Iris pigment epithelial cell (primary cell): ENCODE measurements around the gene GTF2F2.
"Not testable (repeated sequence)": the region's sequence is repeated elsewhere in the genome, so short reads cannot be mapped to it uniquely, and the experiment has no call there.

Experiments
- DNase-seq: peaks from one replicate; pipeline ENCODE4 v3.0.0-alpha.2; 2011; ENCODE audit warnings: low read depth

The GTF2F2 gene

DNA sequence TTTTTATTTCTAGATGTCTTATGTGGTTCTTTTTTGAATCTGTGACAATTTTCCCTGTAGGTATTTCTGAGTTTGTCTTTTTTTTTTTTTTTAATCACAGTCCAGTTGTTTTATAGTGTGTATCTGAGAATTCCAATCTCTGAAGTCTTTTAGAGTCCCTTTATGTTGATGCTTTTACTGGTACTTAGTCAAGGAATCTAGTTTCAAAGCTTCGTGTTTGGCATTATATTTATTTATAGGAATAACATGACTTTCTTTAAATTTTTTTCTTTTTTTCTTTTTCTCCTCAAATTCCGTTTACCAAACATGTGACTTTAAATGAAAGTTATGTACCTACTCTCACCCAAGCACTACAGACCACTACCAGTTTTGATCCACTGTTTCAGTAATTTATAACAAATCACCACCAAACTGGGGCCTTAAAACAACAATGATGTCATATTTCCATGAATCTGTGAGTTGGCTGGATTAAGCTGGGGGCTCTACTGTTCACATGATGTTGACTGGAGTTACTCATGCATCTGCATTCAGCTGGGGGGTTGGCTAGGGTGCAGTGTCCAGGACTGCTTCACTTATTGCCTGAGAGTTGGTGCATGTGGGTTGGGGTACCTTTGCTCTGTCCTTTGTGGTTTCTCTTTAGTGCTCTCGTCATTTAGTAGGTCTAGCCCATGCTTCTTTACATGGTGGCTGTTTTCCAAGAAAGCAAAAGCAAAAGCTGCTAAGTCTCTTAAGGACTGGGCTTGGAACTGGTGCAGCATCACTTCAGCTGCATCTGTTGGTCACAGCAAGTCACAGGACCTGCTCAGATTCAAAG is 58.2 kb downstream of the GTF2F2 start:
- DNase-seq = peak; percentile 95

DNA sequence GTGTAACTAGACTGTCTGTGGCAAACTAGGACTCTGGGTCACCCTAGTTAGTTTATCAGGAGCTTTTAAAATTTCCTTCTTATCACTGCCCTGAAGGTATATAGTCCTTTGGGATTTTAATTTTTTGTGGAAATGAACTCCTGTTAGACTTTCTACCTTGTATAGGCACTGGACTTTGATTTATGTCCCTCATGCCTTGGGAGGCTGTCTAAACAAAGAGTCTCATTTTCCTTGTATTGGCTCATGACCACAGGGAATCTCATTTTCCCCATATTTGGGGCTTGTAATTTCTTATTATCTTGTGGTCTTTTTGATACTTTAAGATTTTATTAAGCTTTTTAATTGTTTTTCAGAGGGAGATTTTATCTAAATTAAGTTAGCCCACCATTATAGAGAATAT is 59.1 kb downstream of the GTF2F2 start:
- DNase-seq = no peak

DNA sequence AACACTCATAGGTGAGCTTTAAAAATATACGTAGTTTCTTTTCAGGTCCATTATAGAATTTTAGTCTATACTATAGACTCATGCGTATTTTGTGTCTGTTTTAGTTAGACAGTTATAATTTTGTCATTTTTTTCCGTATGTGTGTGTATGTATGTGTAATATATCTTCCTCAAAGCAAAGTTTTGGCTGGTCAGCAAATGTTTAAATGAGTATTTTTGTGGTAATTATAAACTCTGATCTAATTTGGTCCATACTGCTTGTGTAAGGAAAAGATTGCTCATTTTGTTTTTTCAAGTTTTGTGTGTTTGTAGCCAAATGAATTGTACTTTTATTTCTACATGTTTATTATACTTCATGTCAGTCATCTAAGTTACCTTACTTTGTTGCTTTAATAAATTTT is 60.0 kb downstream of the GTF2F2 start:
- DNase-seq = no peak

DNA sequence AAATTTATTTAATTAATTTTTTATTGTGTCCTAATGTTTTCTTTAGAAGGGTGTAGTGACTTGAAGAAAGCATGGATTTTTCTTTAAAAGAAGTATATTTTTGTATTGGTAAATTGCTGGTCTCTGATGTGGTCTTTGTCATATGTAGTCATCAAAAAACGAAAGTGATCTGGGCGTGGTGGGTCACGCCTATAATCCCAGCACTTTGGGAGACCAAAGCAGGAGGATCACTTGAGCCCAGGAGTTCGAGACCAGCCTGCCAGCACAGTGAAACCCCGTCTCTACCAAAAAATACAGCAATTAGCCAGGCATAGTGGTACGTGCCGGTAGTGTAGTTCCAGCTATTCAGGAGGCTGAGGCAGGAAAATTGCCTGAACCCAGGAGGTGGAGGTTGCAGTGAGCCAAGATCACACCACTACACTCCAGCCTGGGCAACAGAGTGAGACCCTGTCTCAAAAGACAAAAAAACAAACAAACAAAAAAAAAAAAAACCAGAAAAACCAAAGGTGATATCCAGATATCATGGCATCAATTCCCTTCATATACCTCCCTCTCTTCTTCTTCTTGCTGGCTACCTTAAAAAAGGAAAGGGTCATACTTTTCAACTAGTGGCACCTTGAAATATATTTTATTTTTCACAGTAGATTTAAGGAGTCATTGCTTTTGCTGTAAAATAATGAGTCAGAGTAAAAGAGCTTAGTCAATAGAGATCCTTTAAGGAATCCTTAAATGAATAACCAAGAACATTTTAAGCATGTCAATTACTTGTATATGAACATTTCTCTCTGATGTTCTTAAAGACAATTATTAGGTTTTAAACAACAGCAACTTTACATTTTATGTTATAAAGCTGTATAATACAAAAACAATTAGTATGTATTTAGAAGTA is 60.6 kb downstream of the GTF2F2 start:
- peak; percentile 34 for DNase-seq

DNA sequence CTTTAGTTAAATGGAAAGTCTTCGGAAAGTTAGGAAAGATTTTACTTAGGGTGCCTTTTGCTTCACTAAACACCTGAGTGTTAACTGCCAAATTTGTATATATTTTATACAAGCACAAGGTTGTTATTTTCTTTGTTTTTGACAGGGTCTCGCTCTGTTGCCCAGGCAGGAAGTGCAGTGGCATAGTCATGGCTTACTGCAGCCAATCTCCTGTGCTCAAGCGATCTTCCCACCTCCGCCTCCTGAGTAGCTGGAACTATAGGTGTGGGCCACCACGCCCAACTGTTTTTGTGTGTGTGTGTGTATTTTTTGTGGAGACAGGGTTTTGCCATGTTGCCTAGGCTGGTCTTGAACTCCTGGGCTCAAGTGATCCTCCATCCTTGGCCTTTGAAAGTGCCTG is 64.4 kb downstream of the GTF2F2 start:
- no peak for DNase-seq

DNA sequence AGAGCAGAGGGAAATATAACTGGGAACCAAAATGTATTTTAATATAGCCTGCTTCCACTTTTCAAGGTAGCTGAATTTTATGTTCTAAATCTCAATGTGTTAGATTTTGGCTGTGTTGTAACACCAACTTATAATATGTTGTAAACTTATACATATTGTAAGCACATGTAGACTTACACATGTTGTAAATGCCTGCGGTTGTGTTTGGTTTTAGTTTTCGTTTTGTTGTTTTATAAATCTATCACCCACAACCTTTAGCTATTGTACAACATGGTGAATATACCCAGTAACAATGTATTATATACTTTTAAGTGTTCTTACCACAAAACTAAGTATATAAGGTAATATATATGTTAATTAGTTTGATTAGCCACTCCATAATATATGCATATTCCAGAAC is 65.0 kb downstream of the GTF2F2 start:
- DNase-seq = no peak

DNA sequence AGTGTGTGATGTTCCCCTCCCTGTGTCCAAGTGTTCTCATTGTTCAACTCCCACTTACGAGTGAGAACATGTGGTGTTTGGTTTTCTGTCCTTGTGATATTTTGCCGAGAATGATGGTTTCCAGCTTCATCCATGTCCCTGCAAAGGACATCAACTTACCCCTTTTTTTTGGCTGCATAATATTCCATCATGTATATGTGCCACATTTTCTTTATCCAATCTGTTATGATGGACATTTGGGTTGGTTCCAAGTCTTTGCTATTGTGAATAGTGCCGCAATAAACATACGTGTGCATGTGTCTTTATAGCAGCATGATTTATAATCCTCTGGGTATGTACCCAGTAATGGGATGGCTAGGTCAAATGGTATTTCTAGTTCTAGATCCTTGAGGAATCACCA is 68.8 kb downstream of the GTF2F2 start:
- not testable (repeated sequence) for DNase-seq

DNA sequence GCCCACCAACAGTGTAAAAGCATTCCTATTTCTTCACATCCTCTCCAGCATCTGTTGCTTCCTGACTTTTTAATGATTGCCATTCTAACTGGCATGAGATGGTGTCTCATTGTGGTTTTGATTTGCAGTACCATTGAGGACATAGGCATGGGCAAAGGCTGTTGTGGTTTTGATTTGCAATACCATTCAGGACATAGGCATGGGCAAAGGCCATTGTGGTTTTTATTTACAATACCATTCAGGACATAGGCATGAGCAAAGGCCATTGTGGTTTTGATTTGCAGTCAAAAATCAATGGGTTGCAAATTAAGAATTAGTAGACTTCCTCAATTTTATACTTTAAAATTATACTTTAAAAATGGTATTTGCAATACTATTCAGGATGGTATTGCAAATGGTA is 69.2 kb downstream of the GTF2F2 start:
- peak; percentile 37 for DNase-seq

DNA sequence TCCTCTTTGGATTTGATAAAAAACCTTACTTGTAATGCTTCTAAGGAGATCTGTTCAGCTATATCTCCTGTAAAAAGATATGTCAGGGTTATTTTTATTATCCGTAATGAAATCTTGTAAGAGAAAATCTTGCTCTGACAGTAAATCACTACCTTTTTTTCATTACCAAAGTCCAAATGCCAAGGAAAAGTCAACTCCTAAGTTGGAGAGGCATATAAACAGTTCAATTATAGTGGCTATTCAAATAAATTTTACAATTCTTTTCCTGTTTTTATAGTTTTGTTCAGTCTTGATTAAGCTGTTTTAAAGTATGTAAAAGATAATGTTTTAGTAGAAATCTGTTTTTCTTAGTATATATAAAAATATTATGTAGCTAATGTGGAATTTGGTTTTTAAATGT is 71.6 kb downstream of the GTF2F2 start:
- no peak for DNase-seq

DNA sequence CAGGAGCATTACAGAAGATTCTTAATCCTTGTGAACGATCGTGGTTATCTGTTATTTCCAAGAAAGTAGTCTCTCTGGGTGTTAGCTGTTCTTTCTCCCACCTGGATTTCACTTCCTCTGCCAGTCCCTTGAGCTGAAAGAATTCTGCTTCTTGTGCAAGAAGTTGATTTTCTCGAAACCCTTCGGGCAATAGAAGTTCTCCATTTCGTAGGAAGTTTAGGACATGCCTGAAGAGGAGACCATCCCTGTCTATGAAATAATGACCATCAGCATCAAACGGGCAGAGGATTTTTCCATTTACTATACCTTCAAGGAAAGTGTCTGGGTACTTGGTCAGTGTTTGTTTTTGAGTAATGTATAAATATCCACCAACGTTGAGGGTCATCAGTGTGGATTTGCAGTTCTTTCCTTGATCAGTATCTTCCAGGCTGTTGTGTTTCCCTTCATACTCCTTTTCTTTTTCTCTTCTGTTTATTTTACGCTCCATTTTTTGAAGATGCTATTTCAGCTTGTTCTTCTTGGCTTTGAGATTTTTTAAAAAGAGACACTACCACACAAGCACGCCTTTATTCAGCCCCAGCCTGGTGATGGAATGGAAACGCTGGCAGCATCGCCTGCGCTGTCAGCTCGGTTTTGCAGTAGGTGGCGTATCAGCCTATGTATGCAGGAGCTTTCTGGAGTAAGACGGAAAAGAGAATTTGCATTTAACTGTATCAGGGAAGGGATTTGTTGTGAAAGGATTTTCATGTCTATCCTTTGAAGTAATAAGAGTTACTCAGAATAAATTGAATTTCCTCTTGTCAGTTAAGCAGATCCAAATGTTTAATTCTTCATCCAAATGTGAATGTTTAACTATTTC is 74.0 kb downstream of the GTF2F2 start:
- peak; percentile 69 for DNase-seq

DNA sequence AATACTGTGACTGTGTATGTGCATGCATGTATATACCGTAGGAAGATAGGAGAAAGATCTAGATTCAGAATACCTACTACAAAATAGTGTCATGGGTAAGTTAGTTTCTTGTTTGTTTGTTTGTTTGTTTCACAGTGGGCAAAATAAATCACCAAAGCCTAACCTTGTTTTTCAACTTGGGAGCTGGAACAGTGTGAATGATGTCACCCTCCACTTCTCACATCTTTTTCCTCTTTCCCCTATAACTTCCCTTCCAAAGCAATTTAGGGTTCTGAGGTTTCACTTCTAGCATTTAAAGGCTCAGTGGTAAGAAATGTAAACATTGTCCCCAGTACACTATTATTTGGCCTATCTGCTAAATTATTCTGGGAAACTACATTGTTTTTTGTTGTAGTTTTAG is 75.1 kb downstream of the GTF2F2 start:
- DNase-seq = peak; percentile 33

DNA sequence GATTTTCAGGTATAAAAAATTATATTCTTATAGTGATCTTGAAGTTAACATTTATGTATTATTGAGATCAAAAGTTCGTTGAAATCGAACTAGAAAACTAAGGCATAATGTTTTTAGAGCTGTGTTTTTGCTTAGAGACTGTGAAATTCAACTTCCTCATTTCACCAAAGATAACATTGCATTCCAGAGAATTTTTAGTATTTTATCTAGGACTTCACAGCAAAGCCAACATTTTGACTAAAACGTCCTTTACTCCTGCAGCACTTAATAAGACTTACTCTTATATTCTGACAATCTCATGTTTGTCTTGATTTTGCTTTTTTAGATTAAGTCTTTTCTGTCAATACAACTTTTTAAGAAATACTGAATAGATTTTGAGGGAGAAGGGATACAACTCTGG is 75.8 kb downstream of the GTF2F2 start:
- DNase-seq = no peak

DNA sequence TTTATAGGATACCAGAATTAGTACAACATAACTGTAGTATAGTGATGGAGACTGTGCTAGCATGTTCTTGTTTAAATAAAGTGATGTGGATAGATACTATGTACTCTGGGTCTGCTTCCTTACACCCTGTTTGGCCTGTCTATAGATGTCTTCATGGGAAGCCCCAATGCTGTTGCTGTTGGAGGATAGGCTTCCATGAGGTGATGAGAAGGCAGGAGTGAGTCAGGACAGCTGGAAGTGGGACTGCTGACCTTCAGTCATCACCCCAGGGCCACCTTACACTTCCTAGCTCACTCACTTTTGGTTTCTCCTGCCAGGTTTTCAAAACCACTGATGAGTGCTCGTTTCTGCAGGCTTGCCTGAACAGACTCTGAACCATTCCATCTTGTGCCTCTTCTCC is 76.3 kb downstream of the GTF2F2 start:
- peak; percentile 66 for DNase-seq

DNA sequence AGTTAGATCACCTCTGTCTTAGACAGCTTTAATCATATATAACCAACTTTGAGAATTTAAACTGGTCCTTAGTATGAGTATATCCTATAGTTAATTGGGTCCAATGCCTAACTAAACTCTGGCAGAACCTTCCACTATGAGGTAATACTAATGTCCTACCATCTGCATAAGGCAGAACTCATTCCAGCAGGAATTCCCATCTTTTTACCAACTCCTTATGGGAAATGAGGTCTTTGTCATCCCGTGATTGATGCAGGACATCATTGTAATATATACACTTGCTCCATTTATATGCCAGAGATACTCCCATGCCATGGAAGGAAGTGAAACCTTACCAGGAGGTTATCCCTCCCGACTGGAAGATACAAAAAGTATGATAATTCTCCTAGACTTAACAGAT is 77.7 kb downstream of the GTF2F2 start:
- no peak for DNase-seq

DNA sequence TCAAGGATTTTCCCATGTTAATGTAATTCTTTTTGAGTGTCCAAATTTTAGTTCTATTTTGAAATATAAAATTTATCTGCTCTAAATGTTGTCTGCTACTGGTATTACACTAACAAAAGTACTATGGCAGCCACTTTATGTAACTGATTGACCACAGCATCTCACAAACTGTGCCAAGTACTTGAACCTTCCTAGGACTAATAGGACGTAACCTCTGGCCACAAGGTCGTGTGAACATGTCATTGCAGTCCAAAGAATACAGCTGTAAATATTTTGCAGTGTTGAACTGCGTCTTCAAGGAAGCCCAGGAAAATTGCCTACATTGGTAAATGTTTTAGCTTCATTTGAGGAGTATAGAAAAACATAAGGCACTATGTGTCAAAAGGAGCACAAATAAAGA is 78.6 kb downstream of the GTF2F2 start:
- DNase-seq = no peak

DNA sequence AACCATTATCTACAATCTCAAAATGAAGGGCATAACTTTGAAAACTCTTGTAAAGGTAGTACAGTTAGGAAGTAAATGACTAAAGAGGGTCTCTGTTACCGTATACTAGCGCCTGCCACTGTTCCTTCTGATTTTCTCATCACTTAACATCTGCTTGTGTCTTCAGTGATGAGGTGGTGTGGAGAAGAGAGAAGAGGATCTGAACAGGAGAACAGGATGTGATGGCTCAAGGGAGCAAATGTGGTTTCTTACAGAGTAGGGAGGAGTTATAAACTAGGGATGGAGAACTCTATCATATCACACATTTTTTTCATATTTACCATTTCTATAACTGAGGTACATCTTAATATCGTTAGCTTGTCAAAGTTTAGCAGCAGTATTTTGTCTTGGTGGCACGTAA is 79.4 kb downstream of the GTF2F2 start:
- DNase-seq = no peak

DNA sequence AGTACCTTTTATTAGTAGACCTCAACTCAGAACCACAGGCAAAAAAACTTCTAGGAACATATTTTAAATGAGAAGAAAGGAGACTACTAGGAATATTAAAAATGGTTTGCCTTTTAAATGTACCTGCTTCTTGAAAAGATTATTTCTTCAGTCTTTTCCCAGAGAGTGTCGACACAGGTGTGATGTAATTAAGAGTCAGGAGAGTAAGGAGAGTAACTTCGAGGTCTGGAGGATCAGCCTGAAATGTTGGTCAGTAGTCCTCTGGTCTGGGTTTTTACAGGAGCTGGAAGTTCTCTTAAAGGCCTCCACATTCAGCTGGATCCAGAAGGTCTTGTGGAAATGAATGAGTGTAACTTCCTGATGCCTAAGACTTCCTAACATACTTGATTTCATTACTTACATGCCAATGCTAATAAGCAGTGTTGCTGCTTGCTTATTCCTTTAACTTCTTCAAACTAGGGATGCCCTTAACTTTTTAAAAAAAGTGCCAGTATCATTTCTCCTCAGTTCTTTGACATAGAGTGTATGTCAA is 80.5 kb downstream of the GTF2F2 start, which contains the start of gene KCTD4:
TSS of gene KCTD4 (minus strand) at position 345 of the 532 bp plus-strand sequence. CDS start 6,478 bp downstream, outside the sequence.
- peak; percentile 46 for DNase-seq

DNA sequence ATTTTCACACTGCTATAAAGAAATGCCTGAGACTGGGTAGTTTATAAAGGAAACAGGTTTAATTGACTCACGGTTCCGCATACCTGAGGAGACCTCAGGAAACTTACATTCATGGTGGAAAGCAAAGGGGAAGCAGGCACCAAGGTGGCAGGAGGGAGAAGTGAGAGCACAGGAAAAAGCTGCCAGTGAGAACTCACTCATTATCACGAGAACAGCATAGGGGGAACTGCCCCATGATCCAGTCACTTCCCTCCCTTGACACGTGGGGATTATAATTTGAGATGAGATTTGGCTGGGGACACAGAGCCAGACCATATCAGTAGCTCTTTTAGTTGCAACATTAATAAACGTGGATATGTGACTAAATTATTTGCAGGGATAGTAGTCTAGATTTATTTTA is 84.8 kb downstream of the GTF2F2 start:
- DNase-seq = no peak

DNA sequence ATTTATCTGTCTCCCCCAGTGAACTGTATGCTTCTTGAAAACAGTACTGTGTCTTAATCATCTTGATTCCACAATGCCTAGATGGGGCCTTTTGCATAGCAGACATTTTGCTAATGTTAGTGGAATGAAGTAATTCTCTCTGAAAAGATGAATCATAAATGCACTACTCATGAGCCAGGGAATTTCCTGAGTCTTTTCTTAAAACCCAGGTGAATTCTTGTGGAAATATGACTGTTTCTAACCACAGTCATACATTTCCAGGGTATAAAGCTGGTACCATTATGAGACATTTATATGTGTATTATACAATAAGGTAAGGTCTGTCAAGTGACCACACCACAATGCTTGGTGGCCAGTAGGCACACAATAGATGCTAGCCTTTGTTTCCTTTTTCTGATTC is 86.0 kb downstream of the GTF2F2 start:
- peak; percentile 96 for DNase-seq

DNA sequence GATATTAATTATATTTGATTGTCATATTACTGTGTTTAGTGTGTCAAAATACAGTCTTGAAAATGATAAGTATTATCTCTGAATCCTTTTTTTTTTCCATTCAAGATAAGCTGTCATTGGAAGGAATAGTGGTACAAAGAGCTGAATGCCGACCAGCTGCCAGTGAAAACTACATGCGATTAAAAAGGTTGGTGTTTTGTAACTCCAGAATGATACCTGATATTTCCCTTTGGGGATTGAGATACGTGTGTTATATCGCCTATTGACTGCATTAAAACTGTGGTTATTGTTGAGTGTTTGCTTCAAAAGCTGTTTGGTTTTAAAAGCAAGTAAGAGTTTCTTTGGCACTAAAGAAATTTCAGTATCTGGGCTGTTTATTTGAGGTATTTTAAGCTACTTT is 87.0 kb downstream of the GTF2F2 start:
- peak; percentile 49 for DNase-seq

DNA sequence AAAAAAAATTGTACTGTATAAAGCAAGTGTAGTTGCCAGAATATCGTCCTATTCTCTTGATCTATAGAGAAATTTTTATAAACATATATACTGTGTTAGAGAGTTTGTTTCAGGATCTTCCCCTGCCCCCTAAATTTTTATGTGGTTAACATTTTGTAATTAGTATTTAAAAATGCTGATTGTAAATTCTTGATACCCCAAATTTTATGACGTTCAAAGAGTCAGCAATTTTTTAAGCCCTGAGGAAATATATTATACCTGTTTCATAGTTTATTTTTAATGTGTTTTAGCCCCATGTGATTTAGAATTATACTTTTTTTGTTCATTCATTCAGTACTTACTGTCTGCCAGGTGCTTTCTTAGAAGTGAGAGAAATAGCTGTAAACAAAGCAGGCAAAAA is 87.8 kb downstream of the GTF2F2 start:
- no peak for DNase-seq

DNA sequence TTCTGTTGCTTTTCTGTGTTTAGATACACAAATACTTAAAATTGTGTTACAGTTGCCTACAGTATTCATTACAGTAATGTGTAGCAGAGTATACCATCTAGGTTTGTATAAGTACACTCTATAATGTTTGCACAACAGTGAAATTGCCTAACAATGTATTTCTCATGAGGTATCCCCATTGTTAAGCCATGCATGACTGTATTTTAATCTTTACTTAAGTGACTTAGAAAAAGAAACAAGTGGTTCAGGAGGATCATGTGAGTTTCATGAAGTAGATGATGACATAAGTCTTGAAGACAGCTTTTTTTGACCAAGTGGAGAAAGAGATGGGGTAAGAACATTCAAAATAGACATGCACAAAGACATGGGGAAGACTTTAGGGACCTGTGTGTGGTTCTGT is 88.9 kb downstream of the GTF2F2 start:
- DNase-seq = peak; percentile 77
